ENCODE data around the gene KIF11. TPM values are rescaled to one million over a fixed set of nuclear protein-coding genes. Genes with fewer than 3 reads are reported as not detected.
"Not testable (repeated sequence)": the region's sequence is repeated elsewhere in the genome, so short reads cannot be mapped to it uniquely, and the experiment has no call there.

KIF11 gene
- total RNA-seq, 1 donor from 2014 or later, result 19.4 TPM

GRCh38 chr10:92575961-92576360 is 17.0 kb upstream of the KIF11 start:
- Mint-ChIP-seq H3K27me3 (ENCODE audit: low read depth) (no peaks in the 10 kb centered on the region), H3K27ac (no peak overlapping the region), H3K36me3 (no peaks in the 10 kb centered on the region), H3K9me3 (no peaks in the 10 kb centered on the region), H3K4me1 (peaks cover 26% of the 10 kb centered on the region), H3K4me3 (no peak overlapping the region)
- DNase-seq (ENCODE audit: low spot score in 2 of 2, unreplicated experiment in 2 of 2), result no peak
- TF ChIP-seq CTCF (IDR thresholded peaks at IDR 0.05; ENCODE audit: unreplicated experiment), result no peak

GRCh38 chr10:92582347-92582746 is 10.6 kb upstream of the KIF11 start:
- DNase-seq (ENCODE audit: low spot score in 2 of 2, unreplicated experiment in 2 of 2); H3K9me3 Mint-ChIP-seq; H3K27ac Mint-ChIP-seq; H3K4me1 Mint-ChIP-seq; H3K4me3 Mint-ChIP-seq; H3K27me3 Mint-ChIP-seq (ENCODE audit: low read depth); H3K36me3 Mint-ChIP-seq: not testable (repeated sequence)

DNA sequence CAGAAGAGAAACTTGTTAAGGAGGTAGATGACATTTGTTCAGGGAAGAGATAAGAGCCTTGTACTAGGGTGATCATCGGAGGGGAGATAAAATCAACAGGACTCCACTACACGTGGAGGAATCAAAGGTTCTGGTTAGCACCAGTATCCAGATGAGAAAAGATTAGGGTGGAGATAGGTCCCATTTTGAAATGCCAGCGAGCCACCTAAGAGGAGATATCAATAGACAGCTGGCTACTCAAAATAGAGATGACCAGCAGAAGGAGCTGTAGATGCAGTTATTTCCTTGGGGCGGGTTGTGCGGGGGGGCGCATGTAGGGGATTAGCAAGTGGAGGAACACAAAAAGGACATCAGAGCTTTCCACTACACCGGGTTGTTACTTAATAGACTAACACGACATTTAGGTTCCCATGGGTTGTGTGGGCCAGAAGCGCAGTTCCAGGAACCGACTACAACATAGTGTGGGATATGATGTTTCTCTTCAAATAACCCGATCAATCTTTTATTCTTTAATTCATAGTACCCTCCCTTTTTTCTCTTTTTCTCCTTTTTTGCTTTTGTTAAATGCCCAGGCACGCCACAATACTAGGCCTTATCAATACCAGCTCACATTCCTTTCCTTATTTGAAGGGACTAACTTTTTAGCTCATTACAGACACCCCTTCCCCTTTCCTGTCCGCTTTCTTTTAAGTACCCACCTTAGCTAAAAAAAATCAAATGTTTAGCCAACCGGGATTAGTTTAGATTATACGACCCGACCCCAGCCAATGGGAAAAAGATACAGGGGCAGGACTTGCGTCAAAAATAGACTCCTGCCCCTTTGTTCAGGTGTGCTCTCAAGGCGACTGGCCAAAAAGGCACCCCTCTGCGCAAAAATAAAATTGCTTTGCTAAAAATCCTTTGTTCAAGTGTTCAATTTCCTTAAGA is 2.0 kb upstream of the KIF11 start:
- H3K4me3 Mint-ChIP-seq, result peak overlapping the region; percentile 92
- no peaks in the 10 kb centered on the region for H3K36me3 Mint-ChIP-seq
- peaks cover 37% of the 10 kb centered on the region for H3K4me1 Mint-ChIP-seq
- no peak for TF ChIP-seq CTCF (IDR thresholded peaks at IDR 0.05; ENCODE audit: unreplicated experiment)
- no peaks in the 10 kb centered on the region for H3K27me3 Mint-ChIP-seq (ENCODE audit: low read depth)
- no peaks in the 10 kb centered on the region for H3K9me3 Mint-ChIP-seq
- peak overlapping the region; percentile 99 for H3K27ac Mint-ChIP-seq
- DNase-seq (ENCODE audit: low spot score in 2 of 2, unreplicated experiment in 2 of 2), result peak in 1 of 2 experiments; percentile 43

DNA sequence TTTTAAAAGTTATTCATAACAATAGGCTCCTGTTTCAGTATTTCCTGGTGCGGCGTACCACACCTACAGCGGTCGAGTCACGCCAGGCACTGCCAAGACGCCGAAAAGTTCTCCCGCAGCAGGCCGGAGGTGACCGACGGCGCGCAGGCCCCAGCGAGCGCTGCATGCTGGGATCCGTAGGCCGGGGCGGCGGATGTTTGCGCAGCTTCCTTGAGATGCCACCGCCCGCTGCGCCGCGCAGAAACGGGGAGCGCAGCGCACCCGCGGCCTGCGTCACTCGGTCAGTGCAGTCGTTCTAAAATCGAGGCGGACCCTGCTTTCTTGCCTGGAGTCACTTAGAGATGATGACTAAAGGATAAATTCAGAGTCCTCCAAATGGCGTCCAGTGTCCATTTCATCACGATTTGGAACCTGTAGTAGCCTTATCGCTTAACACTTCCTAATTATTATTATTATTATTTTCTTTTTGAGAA is 1.3 kb upstream of the KIF11 start:
- Mint-ChIP-seq H3K9me3 (no peaks in the 10 kb centered on the region), H3K27ac (peak overlapping the region; percentile 99), H3K4me3 (peak overlapping the region; percentile 92), H3K27me3 (ENCODE audit: low read depth) (no peaks in the 10 kb centered on the region), H3K4me1 (peaks cover 37% of the 10 kb centered on the region), H3K36me3 (no peaks in the 10 kb centered on the region)
- DNase-seq (ENCODE audit: low spot score in 2 of 2, unreplicated experiment in 2 of 2), result peak; percentile 64 to 85
- TF ChIP-seq CTCF (IDR thresholded peaks at IDR 0.05; ENCODE audit: unreplicated experiment), result no peak

DNA sequence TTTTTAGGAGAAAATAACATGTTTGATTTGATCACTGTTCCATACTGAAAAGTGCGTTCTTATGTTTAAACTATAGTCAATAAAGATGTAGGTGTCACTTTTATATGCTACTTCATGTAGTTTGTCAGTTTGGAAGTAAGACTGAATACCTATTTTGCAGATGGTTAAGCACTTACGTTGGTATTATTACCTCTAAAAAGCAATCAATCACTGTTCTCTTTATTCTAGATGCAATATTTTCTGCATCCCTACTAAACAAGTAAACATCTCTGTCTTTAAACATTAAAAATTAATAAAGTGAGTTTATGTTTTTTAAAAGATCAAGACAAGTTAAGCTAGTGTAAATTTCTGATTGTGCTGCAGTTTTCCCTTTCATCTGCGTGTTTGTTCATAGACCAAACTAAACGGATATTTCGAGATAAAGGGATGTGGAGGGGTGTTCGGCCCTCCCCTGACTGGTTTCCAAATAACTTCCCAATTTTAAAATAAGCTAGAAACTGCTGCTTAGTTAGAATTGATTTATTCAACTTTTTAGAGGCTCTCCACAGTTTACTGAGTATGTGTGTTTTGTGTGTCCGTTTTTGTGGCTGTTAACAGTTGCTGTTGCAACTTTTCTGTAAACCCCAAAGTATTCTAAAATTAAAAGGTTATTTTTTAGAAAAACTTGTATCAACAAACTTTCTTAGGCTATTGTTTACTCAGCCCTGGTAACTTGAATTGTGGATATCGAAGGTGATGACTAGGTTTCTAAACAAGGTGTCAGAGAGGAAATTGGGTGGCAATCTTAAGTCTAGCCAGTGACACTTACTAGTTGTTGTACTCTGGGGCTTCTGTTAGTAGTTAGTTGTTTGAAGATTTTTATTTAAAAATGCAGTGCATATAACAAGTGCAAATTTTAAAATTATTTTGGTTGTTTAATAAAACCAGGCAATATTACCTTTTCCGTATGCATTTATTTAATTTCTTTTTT is 974 bp downstream of the KIF11 start:
- DNase-seq (ENCODE audit: low spot score in 2 of 2, unreplicated experiment in 2 of 2), result no peak
- peaks cover 4% of the 10 kb centered on the region for H3K9me3 Mint-ChIP-seq
- H3K27me3 Mint-ChIP-seq (ENCODE audit: low read depth), result no peaks in the 10 kb centered on the region
- peaks cover 37% of the 10 kb centered on the region for H3K4me1 Mint-ChIP-seq
- H3K36me3 Mint-ChIP-seq, result peaks cover 8% of the 10 kb centered on the region
- TF ChIP-seq CTCF (IDR thresholded peaks at IDR 0.05; ENCODE audit: unreplicated experiment), result no peak
- H3K27ac Mint-ChIP-seq, result peak overlapping the region; percentile 99
- H3K4me3 Mint-ChIP-seq, result peak overlapping the region; percentile 92
